HEK293T (cell line): ENCODE results near the gene C19orf73.

ENCODE experiments used
- BHLHE40 ChIP-seq: fragments of 450-650 bp; IDR thresholded peaks from 2 replicates; pipeline ENCODE4 v1.6.1; 2016; ENCODE audit warnings: mild to moderate bottlenecking, moderate library complexity, borderline replicate concordance
- FOXK2 ChIP-seq: fragments of 450-650 bp; IDR thresholded peaks from 2 replicates; pipeline ENCODE4 v1.6.1; 2016; ENCODE audit warnings: mild to moderate bottlenecking
- LEF1 ChIP-seq: fragments of 450-650 bp; IDR thresholded peaks from 2 replicates; pipeline ENCODE4 v1.6.1; 2017; ENCODE audit warnings: mild to moderate bottlenecking, borderline replicate concordance

- no peak for TF ChIP-seq FOXK2
- TF ChIP-seq LEF1, result no peak
- TF ChIP-seq BHLHE40, result no peak
Observed at GRCh38 chr19:49148044-49148682, 29.2 kb upstream of the C19orf73 start.
